BLaER1 treated with 17β-estradiol and CSF1 and Interleukin-3, amounts not matched to agents 10 nM and 100 nM (cell line): ENCODE measurements around the gene MROH8.
"Not testable (repeated sequence)": the region's sequence is repeated elsewhere in the genome, so short reads cannot be mapped to it uniquely, and the experiment has no call there.

ENCODE experiments used
- H3K27ac ChIP-seq, 11 experiments: shearing (Covaris generic); formaldehyde crosslinking; 2 replicates each; pipeline ENCODE4 v1.8.1; 2022
- H3K27me3 ChIP-seq, 11 experiments: shearing (Covaris generic); formaldehyde crosslinking; 2 replicates each; pipeline ENCODE4 v1.8.1; 2022
- H3K36me3 ChIP-seq, 11 experiments: shearing (Covaris generic); formaldehyde crosslinking; 2 replicates each; pipeline ENCODE4 v1.8.1; 2022
- H3K4me1 ChIP-seq, 10 experiments: shearing (Covaris generic); formaldehyde crosslinking; 2 replicates each; pipeline ENCODE4 v1.8.1; 2022
- H3K4me2 ChIP-seq, 11 experiments: shearing (Covaris generic); formaldehyde crosslinking; 2 replicates each; pipeline ENCODE4 v1.8.1; 2022
- H3K4me3 ChIP-seq, 10 experiments: shearing (Covaris generic); formaldehyde crosslinking; 2 replicates each; pipeline ENCODE4 v1.8.1; 2022
- H3K9ac ChIP-seq, 11 experiments: shearing (Covaris generic); formaldehyde crosslinking; 2 replicates each; pipeline ENCODE4 v1.8.1; 2022
- H3K9me3 ChIP-seq, 11 experiments: shearing (Covaris generic); formaldehyde crosslinking; replicated peaks in 1 of 11; 2 replicates each; pipeline ENCODE4 v1.8.1; 2022
- H4K20me1 ChIP-seq, 11 experiments: shearing (Covaris generic); formaldehyde crosslinking; 2 replicates each; pipeline ENCODE4 v1.8.1; 2022
- Cebpa-rat ChIP-seq, 11 experiments: shearing (Covaris generic); IDR thresholded peaks; 2 replicates each; pipeline ENCODE4 v1.8.1; 2022

MROH8 gene

GRCh38 chr20:37071481-37071911 is 107.9 kb downstream of the MROH8 start:
- H3K27ac ChIP-seq = no peak overlapping the region
- TF ChIP-seq Cebpa-rat (IDR thresholded peaks at IDR 0.05) = no peak
- H3K4me1 ChIP-seq = no peaks in the 10 kb centered on the region
- H3K27me3 ChIP-seq = no peaks in the 10 kb centered on the region
- H3K36me3 ChIP-seq = peaks cover 36 to 87% (median 77%) of the 10 kb centered on the region in 11 experiments
- peaks cover 11 to 37% (median 25%) of the 10 kb centered on the region in 11 experiments; a peak in 21 of 22 replicates for H3K9me3 ChIP-seq
- H3K4me2 ChIP-seq = no peak overlapping the region
- H4K20me1 ChIP-seq = peaks cover 0 to 3% (median 0%) of the 10 kb centered on the region in 11 experiments; a peak in 3 of 22 replicates
- no peak overlapping the region for H3K4me3 ChIP-seq
- H3K9ac ChIP-seq = no peak overlapping the region

- H4K20me1 ChIP-seq, H3K4me3 ChIP-seq, H3K27ac ChIP-seq, H3K4me2 ChIP-seq, H3K4me1 ChIP-seq, H3K9ac ChIP-seq, H3K27me3 ChIP-seq: not testable (repeated sequence)
- Histone ChIP-seq H3K9me3 (peaks cover 1 to 18% (median 7%) of the 10 kb centered on the region in 11 experiments; a peak in 20 of 22 replicates), H3K36me3 (peaks cover 42 to 87% (median 77%) of the 10 kb centered on the region in 11 experiments)
These were observed 109.8 kb downstream of the MROH8 start for GRCh38 chr20:37069563-37069962.

GRCh38 chr20:37066168-37066567 is 113.2 kb downstream of the MROH8 start:
- no peak overlapping the region for H3K4me2 ChIP-seq
- no peaks in the 10 kb centered on the region; a peak in 1 of 22 replicates for H4K20me1 ChIP-seq
- peaks cover 46 to 87% (median 74%) of the 10 kb centered on the region in 11 experiments for H3K36me3 ChIP-seq
- no peak overlapping the region for H3K9ac ChIP-seq
- H3K27me3 ChIP-seq = no peaks in the 10 kb centered on the region
- H3K4me3 ChIP-seq = no peak overlapping the region
- H3K9me3 ChIP-seq = peaks cover 0 to 1% (median 0%) of the 10 kb centered on the region in 11 experiments; a peak in 2 of 22 replicates
- H3K27ac ChIP-seq = no peak overlapping the region
- TF ChIP-seq Cebpa-rat (IDR thresholded peaks at IDR 0.05) = no peak
- H3K4me1 ChIP-seq = no peaks in the 10 kb centered on the region

- TF ChIP-seq Cebpa-rat (IDR thresholded peaks at IDR 0.05) = no peak
- Histone ChIP-seq H3K4me1 (no peaks in the 10 kb centered on the region), H3K36me3 (peaks cover 83 to 100% (median 98%) of the 10 kb centered on the region in 11 experiments), H3K4me3 (no peak overlapping the region), H3K9me3 (no peaks in the 10 kb centered on the region), H3K4me2 (no peak overlapping the region), H4K20me1 (no peaks in the 10 kb centered on the region), H3K27ac (no peak overlapping the region), H3K9ac (no peak overlapping the region), H3K27me3 (no peaks in the 10 kb centered on the region)
These were observed 124.1 kb downstream of the MROH8 start for GRCh38 chr20:37055276-37055675.

GRCh38 chr20:37053230-37053950 is 126.0 kb downstream of the MROH8 start:
- no peaks in the 10 kb centered on the region for H4K20me1 ChIP-seq
- H3K36me3 ChIP-seq = peaks cover 75 to 100% (median 98%) of the 10 kb centered on the region in 11 experiments
- H3K27ac ChIP-seq = no peak overlapping the region

More at GRCh38 chr20:37053230-37053950, 126.0 kb downstream of the MROH8 start:
- Histone ChIP-seq H3K4me1 (no peaks in the 10 kb centered on the region), H3K4me3 (no peak overlapping the region), H3K27me3 (no peaks in the 10 kb centered on the region), H3K9ac (no peak overlapping the region), H3K9me3 (no peaks in the 10 kb centered on the region), H3K4me2 (no peak overlapping the region)
- TF ChIP-seq Cebpa-rat (IDR thresholded peaks at IDR 0.05) = no peak
